ENCODE results near the gene CD3D. TPM values are rescaled to one million over a fixed set of nuclear protein-coding genes. Genes with fewer than 3 reads are reported as not detected.

Gene CD3D
- total and polyA plus RNA-seq, 12 donors: 0.44 to 8.0 (median 2.2) TPM

DNA sequence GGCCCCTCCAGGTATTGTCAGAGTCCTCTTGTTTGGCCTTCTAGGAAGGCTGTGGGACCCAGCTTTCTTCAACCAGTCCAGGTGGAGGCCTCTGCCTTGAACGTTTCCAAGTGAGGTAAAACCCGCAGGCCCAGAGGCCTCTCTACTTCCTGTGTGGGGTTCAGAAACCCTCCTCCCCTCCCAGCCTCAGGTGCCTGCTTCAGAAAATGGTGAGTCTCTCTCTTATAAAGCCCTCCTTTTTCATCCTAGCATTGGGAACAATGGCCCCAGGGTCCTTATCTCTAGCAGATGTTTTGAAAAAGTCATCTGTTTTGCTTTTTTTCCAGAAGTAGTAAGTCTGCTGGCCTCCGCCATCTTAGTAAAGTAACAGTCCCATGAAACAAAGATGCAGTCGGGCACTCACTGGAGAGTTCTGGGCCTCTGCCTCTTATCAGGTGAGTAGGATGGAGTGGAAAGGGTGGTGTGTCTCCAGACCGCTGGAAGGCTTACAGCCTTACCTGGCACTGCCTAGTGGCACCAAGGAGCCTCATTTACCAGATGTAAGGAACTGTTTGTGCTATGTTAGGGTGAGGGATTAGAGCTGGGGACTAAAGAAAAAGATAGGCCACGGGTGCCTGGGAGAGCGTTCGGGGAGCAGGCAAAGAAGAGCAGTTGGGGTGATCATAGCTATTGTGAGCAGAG, 37.8 kb downstream of the CD3D start, which contains the start of gene CD3E:
CD3E (plus strand) TSS at position 163 of the 681 bp plus-strand sequence; CDS start at position 386, 223 bp downstream.
- H3K4me3 ChIP-seq: no peak within 1 kb of the TSS
- 73 to 83% (median 78%) methylated on average over 8 of the region's 8 CpGs for WGBS, 4 donors
- H3K9me3 ChIP-seq (replicated peaks in 1 of 3): no peaks in the 10 kb centered on the region
- intact Hi-C loops (cut with DNase I): no loop called here
- no peak within 1 kb of the TSS for H3K27ac ChIP-seq
- no peaks in the 10 kb centered on the region for H3K36me3 ChIP-seq (replicated peaks in 1 of 2)
- H3K4me1 ChIP-seq (replicated peaks in 1 of 2): no peaks in the 10 kb centered on the region
- no peak for DNase-seq
- TF ChIP-seq, protein P1, sequence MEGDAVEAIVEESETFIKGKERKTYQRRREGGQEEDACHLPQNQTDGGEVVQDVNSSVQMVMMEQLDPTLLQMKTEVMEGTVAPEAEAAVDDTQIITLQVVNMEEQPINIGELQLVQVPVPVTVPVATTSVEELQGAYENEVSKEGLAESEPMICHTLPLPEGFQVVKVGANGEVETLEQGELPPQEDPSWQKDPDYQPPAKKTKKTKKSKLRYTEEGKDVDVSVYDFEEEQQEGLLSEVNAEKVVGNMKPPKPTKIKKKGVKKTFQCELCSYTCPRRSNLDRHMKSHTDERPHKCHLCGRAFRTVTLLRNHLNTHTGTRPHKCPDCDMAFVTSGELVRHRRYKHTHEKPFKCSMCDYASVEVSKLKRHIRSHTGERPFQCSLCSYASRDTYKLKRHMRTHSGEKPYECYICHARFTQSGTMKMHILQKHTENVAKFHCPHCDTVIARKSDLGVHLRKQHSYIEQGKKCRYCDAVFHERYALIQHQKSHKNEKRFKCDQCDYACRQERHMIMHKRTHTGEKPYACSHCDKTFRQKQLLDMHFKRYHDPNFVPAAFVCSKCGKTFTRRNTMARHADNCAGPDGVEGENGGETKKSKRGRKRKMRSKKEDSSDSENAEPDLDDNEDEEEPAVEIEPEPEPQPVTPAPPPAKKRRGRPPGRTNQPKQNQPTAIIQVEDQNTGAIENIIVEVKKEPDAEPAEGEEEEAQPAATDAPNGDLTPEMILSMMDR (IDR thresholded peaks at IDR 0.05): no peak
- no peak for TF ChIP-seq POLR2A (IDR thresholded peaks at IDR 0.05)
- H3K27me3 ChIP-seq: no peaks in the 10 kb centered on the region

DNA sequence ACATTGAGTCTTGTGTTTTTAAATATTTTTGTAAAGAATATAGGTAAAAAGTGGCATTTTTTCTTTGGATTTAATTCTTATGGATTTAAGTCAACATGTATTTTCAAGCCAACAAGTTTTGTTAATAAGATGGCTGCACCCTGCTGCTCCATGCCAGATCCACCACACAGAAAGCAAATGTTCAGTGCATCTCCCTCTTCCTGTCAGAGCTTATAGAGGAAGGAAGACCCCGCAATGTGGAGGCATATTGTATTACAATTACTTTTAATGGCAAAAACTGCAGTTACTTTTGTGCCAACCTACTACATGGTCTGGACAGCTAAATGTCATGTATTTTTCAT, 38.3 kb downstream of the CD3D start:
- DNase-seq: no peak
- WGBS, 4 donors: 63 to 79% (median 71%) methylated on average over 1 of the region's 1 CpG
- TF ChIP-seq POLR2A (IDR thresholded peaks at IDR 0.05): no peak
- TF ChIP-seq, protein P1 (IDR thresholded peaks at IDR 0.05): no peak
- H3K27ac ChIP-seq: no peak overlapping the region
- H3K4me3 ChIP-seq: no peak overlapping the region
- no peaks in the 10 kb centered on the region for H3K27me3 ChIP-seq
- no peaks in the 10 kb centered on the region for H3K36me3 ChIP-seq (replicated peaks in 1 of 2)
- H3K4me1 ChIP-seq (replicated peaks in 1 of 2): no peaks in the 10 kb centered on the region
- no peaks in the 10 kb centered on the region for H3K9me3 ChIP-seq (replicated peaks in 1 of 3)
- intact Hi-C loops (cut with DNase I): no loop called here

DNA sequence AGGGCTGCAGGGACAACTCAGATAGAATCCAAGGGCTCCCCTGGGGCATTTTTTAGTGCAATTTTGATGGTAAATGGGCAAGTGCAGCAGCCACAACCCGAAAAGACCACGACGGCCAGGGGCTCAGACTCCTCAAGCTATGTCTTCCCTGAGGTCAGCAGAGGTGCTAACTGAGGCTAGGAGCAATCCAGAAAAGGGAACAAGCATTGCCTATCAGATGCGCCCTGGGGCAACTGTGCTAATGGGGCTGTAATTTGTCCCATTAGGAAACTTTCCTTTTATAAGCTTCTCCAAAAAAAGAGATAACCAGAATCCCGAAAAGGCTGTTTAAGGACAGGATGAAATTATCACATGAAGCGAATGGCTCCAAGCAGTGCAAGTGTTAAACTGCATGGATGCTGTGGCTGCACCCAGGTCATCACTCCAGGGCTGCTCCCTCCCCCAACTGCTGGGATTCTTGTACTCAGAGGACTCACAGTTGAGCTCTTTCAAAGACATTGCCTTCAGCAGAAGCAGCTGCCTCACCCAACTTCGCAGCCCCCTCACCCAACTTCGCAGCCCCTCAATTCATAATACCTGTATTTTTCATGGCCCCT, 40.8 kb downstream of the CD3D start:
- TF ChIP-seq, protein P1 (IDR thresholded peaks at IDR 0.05): no peak
- no peak for TF ChIP-seq POLR2A (IDR thresholded peaks at IDR 0.05)
- no peaks in the 10 kb centered on the region for H3K9me3 ChIP-seq (replicated peaks in 1 of 3)
- no peak overlapping the region for H3K4me3 ChIP-seq
- intact Hi-C loops (cut with DNase I): no loop called here
- H3K36me3 ChIP-seq (replicated peaks in 1 of 2): no peaks in the 10 kb centered on the region
- H3K27ac ChIP-seq: no peak overlapping the region
- no peaks in the 10 kb centered on the region for H3K4me1 ChIP-seq (replicated peaks in 1 of 2)
- H3K27me3 ChIP-seq: no peaks in the 10 kb centered on the region
- no peak for DNase-seq
- WGBS, 4 donors: 47 to 62% (median 49%) methylated on average over 8 of the region's 8 CpGs

DNA sequence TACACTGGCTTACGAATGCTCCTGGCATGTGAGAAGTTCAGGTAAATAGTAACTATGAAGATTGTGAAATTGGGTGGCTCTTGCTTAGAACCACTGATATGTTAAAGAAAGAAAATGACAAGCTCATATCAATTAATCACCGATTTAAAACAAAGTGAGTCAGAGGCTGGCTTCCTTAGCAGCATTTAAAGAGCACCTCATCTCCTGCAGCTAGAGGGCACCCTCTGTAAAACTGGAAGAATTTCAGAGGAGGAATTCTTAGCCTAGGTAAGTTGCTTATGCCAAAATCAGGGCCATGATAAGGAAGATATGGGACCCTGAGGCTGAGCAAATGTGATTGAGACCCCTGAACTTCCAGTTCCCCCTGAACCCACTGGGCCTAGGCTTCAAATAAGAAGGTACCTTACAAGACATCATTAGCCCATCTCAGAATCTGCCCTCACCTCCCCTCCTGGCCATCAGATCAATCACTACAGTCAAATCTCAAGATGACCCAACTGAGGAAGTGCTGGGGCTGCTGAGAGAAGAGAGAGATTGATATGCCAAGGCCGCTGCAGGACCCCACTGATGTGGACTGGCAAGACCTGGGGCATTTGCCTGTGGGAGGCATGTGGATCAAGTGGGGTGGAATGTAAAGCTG, 46.6 kb downstream of the CD3D start:
- intact Hi-C loops (cut with DNase I): no loop called here
- 57 to 63% (median 60%) methylated on average over 3 of the region's 3 CpGs for WGBS, 4 donors

More for the DNA sequence above, 46.6 kb downstream of the CD3D start:
- H3K36me3 ChIP-seq (replicated peaks in 1 of 2): no peaks in the 10 kb centered on the region
- no peaks in the 10 kb centered on the region for H3K9me3 ChIP-seq (replicated peaks in 1 of 3)
- no peak overlapping the region for H3K27ac ChIP-seq
- TF ChIP-seq, protein P1 (IDR thresholded peaks at IDR 0.05): peak in 5 of 6 experiments; percentile 12 to 47 (median 27)
- no peak for TF ChIP-seq POLR2A (IDR thresholded peaks at IDR 0.05)
- DNase-seq: no peak
- no peak overlapping the region for H3K4me3 ChIP-seq
- H3K4me1 ChIP-seq (replicated peaks in 1 of 2): no peaks in the 10 kb centered on the region
- peaks cover 3% of the 10 kb centered on the region for H3K27me3 ChIP-seq
